Activated gamma-delta T cell treated with Interleukin-2 at 50 U/mL for 16 hours (primary cell): ENCODE measurements around the gene GOLGA3.
"Not testable (repeated sequence)": the region's sequence is repeated elsewhere in the genome, so short reads cannot be mapped to it uniquely, and the experiment has no call there.

ENCODE experiments used
- DNase-seq: peaks from one replicate; pipeline ENCODE4 v3.0.0-alpha.2; 2020

The GOLGA3 gene

DNA sequence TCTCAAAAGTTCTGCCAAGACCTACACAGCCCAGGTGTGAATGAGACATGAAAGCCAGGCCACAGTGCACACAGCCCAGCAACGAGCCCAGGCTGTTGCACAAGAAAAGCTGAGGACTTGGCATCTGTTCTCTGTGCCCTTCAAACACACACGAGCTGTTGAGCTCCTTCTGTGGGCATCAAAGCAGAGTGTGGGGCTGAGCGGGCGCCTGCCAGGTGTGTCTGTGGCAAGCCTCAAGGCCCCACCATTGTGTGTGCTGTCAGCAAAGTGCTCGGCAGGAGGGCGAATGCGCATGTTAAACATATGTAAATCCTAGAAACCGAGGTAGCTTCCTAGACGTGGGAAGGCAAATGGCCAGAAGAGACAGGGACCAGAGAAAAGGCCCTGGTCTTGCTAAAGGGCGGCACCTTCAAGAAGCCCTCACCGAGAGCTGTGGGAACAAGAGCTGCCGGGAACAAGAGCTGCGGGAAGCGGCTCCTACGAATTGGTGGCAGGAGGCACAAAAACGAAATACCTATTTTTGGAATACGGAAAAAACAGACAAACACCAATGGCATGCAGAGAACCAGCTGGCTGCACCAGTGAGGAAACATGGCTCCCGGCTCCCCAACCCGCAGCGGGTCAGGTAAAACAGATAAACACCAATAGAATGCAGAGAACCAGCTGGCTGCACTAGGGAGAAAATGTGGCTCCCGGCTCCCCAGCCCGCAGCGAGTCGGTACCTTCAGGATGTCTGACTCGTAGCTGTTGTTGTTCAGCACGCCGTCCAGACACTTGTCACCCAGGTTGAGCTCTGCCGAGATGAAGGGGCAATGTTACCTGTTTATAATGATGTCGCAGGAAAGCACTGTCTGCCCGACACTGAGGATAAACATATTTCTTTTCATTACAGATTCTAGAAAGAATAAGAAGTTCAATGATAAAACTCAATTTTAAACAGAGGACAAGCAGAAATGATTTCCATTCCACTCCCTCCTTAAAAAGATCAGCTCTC lies 19.0 kb upstream of the GOLGA3 start:
- DNase-seq, result no peak

DNA sequence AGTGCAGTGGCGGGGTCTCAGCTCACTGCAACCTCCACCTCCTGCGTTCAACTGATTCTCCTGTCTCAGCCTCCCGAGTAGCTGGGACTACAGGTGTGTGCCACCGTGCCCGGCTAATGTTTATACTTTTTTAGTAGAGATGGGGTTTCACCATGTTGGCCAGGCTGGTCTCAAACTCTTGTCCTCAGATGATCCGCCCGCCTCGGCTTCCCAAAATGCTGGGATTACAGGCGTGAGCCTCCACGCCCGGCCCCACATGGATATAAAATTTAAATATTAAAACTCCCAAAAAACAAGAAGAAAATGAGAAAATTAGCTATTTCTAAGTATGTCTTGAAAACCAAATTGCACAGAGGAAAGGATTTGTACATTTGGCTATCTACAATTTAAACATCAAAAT lies 16.0 kb upstream of the GOLGA3 start:
- not testable (repeated sequence) for DNase-seq

DNA sequence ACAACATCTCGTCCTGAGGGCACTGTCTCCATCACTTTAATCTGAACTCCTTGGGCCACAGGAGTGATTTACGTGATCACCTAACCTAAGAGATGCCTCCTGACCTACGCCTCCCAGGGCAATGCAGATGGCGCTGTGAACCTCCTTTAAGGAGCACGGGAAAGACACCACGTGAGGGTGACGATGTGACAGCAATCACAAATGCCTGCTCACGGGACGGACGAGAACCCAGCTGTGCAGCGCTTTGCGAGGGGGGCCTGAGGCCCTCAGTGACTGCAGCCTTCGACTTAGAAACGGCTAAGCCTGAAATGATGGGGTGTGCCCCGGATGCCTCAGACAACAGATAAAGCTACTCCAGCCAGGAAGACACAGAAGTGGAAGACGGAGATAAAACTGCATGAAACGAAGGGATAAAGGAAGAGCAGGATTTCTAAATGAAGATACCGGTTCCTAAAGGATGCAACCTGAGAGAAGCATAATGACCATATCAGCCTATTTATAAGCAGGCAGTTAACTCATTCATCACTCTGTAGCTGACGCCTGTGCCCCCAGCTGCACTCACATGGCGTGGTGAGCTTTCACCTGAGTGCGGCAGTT lies 13.9 kb upstream of the GOLGA3 start:
- DNase-seq, result no peak

DNA sequence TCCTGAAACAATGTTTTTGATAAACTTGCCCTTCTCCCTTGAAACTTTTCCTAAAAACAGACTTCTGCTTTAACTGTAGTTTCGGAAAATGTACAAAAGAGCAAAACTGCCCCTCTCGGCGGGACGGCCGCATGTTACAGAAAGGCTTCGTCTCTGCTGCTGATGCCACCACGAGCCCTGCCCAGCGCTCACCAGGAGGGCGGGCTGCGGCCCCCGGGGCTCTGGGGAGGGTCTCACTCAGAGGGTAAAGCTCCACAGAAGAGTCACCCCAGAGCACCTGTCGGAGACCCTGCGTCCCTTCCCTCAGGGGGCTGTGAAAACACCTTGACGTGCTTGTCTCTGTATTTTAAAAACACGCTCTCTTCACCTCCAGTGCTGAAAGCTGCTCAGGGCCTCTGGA lies 12.5 kb upstream of the GOLGA3 start:
- no peak for DNase-seq

DNA sequence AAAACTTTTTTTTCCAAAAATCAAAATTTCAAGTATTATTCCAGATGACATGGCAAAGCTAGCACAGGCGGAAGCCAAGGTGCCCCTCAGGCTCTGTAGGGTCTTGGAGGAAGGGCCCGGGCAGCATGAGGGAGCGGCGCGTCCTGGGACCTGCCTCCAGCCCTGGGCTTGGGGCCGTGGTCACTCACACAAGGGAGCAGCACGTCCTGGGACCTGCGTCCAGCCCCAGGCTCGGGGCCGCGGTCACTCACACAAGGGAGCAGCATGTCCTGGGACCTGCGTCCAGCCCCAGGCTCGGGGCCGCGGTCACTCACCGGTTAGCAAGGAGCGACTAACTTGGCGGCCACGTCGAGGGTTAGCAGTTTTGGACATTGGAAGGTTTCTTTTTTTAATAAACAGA lies 11.9 kb upstream of the GOLGA3 start:
- DNase-seq, result no peak

DNA sequence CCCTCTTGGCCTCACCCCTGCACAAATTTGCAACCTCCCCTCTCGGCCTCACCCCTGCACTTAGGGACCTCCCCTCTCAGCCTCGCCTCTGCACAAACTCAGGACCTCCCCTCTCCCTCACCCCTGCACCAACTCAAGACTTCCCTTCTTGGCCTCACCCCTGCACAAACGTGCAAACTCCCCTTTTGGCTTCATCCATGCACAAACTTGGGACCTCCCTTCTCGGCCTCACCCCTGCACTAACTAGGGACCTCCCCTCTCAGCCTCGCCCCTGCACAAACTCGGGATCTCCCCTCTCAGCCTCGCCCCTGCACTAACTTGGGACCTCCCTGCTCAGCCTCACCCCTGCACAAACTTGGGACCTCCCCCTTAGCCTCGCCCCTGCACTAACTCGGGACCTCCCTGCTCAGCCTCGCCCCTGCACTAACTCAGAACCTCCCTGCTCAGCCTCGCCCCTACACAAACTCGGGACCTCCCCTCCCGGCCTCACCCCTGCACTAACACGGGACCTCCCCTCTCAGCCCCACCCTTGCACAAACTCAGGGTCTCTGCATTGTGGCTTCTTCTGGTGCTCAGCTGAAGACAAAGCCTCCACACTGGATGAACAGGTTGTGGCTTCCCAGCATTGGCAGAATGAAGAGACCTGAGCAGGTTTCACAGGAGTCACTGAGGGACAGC lies 11.0 kb upstream of the GOLGA3 start:
- DNase-seq, result no peak

DNA sequence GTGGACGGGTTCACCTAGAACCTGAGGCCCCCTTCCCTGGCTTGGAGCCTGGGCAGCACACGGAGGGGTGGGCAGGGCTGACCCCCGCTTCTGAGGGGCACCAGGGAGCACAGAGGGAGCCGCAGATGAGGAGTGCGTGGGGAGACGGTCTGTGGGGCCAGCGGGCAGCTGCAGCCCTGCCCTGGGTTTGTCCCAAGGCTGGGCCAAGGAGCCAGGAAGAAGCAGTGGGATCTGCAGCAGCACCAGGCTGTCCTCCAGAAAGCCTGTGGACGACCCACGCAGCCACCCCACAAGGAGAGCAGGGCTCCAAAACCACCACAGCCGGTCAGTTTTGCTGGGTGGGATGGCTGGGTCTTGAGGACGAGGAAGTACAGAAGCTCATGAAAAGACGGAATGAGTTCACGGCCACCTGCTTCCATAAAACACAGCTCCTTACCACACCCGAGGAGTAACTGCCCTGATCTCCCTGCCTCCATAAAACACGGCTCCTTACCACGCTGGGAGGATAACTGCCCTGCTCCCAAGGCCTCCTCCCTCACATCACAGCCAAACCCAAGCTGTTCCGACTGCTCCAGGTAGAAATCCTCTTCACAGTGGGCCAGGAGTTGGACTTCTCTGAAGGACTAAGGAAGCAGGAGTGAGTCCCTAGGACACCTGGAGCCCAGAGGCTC lies 9.9 kb upstream of the GOLGA3 start:
- DNase-seq, result no peak

DNA sequence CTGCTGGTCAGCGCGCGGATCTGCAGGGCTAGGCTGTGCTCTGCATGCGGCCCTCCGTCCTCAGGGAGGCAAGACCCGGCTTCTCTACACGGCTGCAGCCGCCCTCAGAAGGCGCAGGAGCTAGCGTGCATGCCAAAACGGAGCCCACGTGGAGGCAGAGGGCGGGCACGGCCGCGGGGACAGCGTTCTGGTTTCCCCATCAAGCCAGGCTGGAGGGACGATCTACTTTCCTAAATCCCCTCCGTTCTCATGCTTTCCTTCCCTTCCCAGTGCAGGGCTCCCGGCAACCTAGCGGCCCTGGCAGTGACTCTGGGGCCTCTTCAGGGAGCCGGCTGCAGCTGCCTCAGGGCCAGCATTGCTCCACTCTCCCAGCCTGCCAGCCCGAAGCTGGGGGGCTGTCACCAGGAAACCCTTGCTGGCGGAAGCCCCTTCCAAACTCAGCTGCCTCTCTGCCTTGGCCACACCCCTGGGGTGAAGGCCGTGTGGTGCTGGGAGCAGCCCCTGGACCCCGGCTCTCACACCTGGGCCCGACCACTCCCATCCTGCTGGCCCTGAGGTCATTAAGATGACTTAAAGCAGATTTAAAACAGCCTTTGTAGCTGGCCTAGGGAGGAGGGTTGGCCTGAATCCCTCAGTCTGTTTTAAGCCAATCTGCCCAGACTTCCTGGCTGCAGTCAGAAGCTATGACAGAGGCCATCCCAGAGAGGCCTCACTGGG lies 9.2 kb upstream of the GOLGA3 start:
- no peak for DNase-seq

DNA sequence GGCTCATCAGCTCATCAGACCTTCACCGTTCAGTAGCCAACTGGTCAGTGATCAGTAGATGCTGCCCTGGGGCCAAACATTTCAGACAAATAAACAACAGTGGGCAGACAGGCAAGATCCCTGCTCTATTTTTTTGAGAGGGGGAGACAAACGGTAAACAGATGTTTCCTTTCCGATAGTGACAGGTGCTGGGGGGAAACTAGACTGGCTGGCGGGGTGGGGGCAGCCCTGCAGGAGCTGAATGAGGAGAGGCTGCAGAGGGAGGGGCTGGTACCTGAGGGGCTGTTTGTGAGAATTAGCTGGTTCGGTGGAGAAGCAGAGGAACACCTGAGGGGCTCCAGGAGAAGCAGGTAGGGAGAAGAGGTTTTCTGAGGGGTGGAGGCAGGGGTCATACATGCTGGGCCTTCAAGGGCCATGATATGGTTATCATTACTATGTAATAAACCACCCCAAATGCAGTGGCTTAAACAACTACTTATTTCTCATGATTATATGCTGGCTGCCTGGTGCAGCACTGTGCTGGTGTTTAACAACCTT lies 8.2 kb upstream of the GOLGA3 start:
- DNase-seq, result no peak

DNA sequence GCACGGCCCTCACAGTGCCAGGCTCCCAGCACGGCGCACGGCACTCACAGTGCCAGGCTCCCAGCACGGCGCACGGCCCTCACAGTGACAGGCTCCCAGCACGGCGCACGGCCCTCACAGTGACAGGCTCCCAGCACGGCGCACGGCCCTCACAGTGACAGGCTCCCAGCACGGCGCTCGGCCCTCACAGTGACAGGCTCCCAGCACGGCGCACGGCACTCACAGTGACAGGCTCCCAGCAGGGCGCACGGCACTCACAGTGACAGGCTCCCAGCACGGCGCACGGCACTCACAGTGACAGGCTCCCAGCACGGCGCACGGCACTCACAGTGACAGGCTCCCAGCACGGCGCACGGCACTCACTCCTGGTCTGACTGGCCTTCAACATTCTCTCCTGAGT lies 7.6 kb upstream of the GOLGA3 start:
- not testable (repeated sequence) for DNase-seq

DNA sequence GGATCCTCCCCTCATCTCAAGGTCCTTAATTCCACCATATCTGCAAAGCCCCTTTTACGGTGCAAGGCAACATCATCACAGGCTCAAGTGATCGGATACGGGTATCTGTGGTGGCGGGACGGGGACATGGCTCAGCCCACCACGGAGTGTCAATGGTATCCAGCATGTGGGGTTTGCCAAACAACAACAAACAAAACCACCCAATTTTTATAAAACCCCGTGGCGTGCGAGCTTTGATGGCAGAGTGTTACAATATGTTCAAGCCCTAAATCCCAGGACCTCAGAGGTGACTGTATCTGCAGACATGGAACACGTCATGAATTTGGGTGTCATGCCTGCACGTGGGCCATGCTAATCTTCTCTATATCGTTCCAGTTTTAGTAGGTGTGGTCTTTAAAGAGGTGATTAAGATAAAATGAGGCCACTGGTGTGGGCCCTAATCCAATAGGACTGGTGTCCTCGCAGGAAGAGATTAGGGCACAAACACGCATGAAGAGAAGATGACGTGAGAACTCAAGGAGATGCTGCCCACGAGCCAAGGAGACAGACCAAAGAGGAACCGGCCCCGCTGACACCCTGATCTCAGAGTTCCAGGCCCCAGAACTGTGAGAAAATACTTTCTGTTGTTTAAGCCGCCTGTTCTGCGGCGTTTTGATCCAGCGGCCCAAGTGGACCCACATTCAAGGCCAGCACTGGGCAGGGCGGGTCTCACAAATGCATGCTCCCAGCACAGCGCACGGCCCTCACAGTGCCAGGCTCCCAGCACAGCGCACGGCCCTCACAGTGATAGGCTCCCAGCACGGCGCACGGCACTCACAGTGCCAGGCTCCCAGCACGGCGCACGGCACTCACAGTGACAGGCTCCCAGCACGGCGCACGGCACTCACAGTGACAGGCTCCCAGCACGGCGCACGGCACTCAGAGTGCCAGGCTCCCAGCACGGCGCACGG lies 6.7 kb upstream of the GOLGA3 start:
- DNase-seq, result no peak

DNA sequence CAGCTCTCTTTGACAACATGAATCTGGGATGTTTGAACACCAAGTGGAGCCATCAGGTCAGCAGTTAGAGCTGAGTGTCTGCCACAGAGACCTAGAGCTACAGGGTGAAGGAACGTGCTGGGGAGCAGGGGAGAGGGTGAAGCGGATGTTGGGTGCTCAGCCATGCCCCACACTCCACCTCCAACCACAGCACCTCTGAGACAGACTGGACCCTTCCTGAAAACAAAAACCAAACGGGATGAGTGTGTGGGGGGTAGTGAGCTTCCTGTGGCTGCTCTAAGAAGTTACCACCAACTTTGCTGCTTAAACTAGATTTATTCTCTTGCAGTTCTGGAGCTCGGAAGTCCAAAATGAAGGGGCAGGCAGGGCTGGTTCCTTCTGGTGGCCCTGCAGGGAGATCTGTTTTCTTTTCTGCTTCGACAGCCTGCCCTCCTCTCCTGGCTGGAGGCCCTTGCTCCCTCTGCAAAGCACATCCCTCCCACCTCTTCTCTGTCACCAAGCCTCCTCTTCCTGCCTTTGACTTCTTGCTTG lies 5.6 kb upstream of the GOLGA3 start:
- no peak for DNase-seq

DNA sequence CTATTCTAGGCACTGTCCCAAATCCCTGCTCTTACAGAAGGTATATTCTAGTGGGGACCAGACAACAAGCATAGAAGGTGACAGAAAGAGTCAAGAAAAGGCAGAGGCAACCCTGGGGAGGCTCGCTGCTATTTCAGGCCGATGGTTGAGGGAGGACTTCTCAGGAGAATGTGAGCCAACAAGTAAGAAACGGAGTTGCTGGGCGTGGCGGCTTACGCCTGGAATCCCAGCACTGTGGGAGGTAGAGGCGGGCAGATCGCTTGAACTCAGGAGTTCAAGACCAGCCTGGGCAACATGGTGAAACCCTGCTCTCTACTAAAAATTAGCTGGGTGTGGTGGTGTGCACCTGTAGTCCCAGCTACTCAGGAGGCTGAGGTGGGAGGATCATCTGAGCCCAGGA lies 4.7 kb upstream of the GOLGA3 start:
- no peak for DNase-seq

DNA sequence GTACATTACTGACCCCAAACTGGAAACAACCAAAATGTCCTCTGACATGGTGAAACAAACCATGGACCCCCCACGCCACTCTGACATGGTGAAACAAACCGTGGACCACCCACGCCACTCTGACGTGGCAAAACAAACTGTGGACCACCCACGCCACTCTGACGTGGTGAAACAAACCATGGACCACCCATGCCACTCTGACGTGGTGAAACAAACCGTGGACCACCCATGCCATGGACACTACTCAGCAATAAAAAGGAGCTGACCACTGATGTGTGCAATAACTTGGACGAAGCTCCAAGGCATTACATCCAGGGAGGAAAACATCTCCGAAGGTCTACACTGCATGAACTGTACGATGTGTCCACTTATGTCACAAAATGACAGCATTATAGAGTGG lies 3.1 kb upstream of the GOLGA3 start:
- no peak for DNase-seq

DNA sequence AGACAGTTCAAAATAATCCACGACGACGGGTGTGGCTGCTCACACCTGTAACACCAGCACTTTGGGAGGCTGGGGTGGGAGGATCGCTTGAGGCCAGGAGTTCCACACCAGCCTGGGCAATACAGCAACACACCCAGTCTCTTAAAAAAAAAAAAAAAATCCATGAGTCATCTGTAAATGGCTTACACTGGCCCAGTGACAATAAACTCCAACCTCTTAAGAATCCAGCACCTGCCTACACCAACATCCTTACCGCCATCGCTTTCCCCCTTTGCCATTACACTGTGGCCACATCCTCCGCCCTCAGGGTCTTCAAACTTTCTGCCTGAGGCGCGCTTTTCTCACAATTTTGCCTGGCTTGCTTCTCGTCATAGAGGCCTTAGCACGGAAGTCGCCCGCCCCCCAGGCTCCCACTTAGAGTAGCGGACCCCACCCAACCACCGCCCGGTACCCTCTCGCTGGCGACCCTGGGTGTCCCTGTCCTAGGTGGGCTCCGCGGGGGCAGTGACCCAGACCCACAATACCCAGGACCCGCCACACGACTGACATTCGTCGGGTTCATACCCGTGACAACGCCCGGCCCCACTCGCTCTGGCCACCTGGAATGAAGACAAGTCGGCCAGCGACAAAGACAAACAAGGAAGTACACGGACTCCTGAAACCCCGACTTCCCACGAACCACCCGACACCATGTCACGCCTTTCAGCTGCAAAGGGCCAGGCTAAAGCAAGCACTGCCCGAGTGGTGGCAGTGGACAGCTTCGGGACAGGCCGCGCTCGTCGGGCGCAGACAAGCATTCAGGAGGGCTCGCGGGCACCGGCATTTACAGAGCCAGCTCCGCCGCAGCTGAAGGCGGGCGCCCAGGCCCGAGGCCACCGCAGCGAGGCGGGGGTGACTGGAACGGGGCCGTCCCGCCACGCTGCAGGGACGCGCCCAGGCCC lies 636 bp downstream of the GOLGA3 start:
- DNase-seq, result peak; percentile 16

DNA sequence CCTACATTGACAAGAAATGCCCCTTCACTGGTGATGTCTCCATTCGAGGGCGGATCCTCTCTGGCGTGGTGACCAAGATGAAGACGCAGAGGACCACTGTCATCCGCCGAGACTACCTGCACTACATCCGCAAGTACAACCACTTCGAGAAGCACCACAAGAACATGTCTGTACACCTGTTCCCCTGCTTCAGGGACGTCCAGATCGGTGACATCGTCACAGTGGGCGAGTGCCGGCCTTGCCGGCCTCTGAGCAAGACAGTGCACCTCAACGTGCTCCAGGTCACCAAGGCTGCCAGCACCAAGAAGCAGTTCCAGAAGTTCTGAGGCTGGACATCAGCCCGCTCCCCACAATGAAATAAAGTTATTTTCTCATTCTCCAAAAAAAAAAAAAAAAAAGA lies 2.8 kb downstream of the GOLGA3 start:
- no peak for DNase-seq

DNA sequence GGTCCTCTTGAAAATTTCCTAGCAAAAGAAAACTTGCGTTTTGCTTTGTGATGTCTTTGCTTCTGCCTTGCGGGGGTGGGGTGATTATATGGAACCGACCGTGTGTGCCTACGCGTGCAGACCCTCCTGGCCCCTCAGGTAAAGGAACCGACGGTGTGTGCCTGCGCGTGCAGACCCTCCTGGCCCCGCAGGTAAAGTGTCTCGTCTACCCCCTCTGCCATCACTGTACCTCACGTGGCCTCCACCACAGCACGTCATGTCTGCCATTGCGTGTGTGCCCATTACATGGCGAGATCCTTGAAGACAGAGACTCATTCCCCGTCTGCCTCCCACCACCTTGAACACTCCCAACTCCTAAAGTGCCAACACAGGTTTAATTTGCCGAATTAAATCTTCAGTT lies 3.6 kb downstream of the GOLGA3 start:
- DNase-seq, result no peak

DNA sequence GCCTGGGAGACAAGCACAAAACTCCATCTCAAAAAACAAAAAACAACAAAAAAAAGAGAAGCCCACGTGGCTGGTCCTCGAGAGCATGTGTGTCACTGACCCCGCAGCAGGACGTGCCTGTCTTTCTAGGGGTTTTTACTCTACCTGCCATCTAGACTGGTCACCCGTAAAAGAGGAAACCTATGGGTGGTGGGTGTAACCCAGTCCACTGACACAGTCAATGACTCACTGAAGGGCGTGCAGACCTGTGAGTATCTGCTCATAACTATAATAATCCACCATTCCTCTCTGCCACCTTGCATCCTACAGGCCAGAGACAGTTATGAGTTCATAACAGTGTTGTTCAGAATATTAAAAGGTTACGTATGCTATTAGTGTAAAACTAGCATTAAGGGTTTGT lies 4.6 kb downstream of the GOLGA3 start:
- DNase-seq, result no peak

DNA sequence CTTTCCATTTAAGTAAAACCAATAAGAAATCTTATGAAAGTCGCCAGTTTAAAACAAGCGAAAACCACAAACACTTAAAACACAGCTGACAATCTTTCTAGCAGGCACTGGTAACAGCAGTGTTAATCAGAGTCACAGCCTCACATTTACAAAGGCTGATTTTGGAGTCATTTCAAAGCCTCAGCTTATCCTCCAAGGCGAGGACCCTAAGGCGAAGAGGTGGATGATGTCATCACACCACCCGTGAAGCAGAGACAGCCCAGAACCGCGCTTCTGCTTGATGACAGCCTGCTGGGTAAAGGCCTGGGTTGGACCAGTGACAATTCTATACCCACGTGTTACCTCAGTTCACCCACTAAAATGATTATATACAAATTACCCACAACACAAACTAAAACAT lies 10.1 kb downstream of the GOLGA3 start:
- peak; percentile 21 for DNase-seq

DNA sequence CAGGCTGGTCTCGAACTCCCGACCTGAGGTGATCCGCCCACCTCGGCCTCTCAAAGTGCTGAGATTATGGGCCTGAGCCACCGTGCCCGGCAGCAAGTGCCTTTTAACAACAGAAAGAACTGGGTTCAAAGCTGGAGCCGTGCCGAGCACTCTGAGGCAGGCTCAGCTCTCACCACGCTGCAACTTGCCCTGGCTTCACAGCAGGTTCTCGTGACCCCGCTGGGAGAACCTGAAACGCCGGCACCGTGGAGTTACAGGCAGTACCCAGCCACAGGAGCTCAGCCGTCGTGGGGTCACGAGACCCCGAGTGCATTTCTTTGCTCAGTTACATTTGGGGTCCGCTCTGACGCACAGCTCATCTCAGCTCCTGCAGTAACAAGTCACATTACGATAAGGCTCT lies 14.4 kb downstream of the GOLGA3 start:
- no peak for DNase-seq
